Suprapubic skin (tissue), 3 donors: ENCODE data around the gene VWA3B.

Source experiments
- CTCF ChIP-seq, 2 donors: fragments of 200-600 bp in 1 of 2; fragments of 450-650 bp in 1 of 2; sonication (generic) in 1 of 2; IDR thresholded peaks; one replicate each; pipeline ENCODE4 v1.5.1; 2016 to 2019; ENCODE audit warnings: antibody characterized with exemption in 2 of 2, mild to moderate bottlenecking in 1 of 2, moderate library complexity in 1 of 2
- POLR2A ChIP-seq, 2 donors: fragments of 450-650 bp; IDR thresholded peaks; one replicate each; pipeline ENCODE4 v1.6.1; 2017; ENCODE audit warnings: antibody characterized with exemption in 2 of 2, mild to moderate bottlenecking in 2 of 2, moderate library complexity in 2 of 2

GRCh38 chr2:98313492-98314250 lies 226.7 kb downstream of the VWA3B start:
- TF ChIP-seq CTCF (IDR thresholded peaks at IDR 0.05) (no peak), POLR2A (IDR thresholded peaks at IDR 0.05) (no peak)
